ENCODE data around the gene GPR31.

The GPR31 gene

GRCh38 chr6:167127785-167128531 is 29.8 kb downstream of the GPR31 start:
- no peak for DNase-seq (ENCODE audit: low read depth)
- in situ Hi-C loops (cut with HindIII; ENCODE audit: low sequenced_read_pairs), result no loop called here
- TF ChIP-seq CTCF (IDR thresholded peaks at IDR 0.05; ENCODE audit: low read depth, low read length, missing control alignments), result no peak
- H3K4me3 ChIP-seq (ENCODE audit: low read depth, low read length), result no peak overlapping the region

GRCh38 chr6:167125855-167126349 is 31.9 kb downstream of the GPR31 start:
- H3K4me3 ChIP-seq (ENCODE audit: low read depth, low read length), result no peak overlapping the region
- TF ChIP-seq CTCF (IDR thresholded peaks at IDR 0.05; ENCODE audit: low read depth, low read length, missing control alignments), result no peak
- DNase-seq (ENCODE audit: low read depth), result no peak
- in situ Hi-C loops (cut with HindIII; ENCODE audit: low sequenced_read_pairs), result no loop called here

- no peak overlapping the region for H3K4me3 ChIP-seq (ENCODE audit: low read depth, low read length)
- TF ChIP-seq CTCF (IDR thresholded peaks at IDR 0.05; ENCODE audit: low read depth, low read length, missing control alignments), result no peak
- in situ Hi-C loops (cut with HindIII; ENCODE audit: low sequenced_read_pairs), result no loop called here
- DNase-seq (ENCODE audit: low read depth), result no peak
Measured at GRCh38 chr6:167125410-167125809, 32.4 kb downstream of the GPR31 start.

- in situ Hi-C loops (cut with HindIII; ENCODE audit: low sequenced_read_pairs), result no loop called here
- H3K4me3 ChIP-seq (ENCODE audit: low read depth, low read length), result no peak overlapping the region
- TF ChIP-seq CTCF (IDR thresholded peaks at IDR 0.05; ENCODE audit: low read depth, low read length, missing control alignments), result no peak
- DNase-seq (ENCODE audit: low read depth), result no peak
Measured at GRCh38 chr6:167124753-167125152, 33.0 kb downstream of the GPR31 start.

GRCh38 chr6:167122827-167123657 is 34.7 kb downstream of the GPR31 start, which contains the start of gene CCR6:
Gene CCR6, plus strand, starts transcription at chr6:167123096. Its CDS starts 13,039 bp downstream, at chr6:167136135.
- no peak within 1 kb of the TSS for H3K4me3 ChIP-seq (ENCODE audit: low read depth, low read length)
- no peak for DNase-seq (ENCODE audit: low read depth)
- in situ Hi-C loops (cut with HindIII; ENCODE audit: low sequenced_read_pairs), result no loop called here
- no peak for TF ChIP-seq CTCF (IDR thresholded peaks at IDR 0.05; ENCODE audit: low read depth, low read length, missing control alignments)

- no peak for TF ChIP-seq CTCF (IDR thresholded peaks at IDR 0.05; ENCODE audit: low read depth, low read length, missing control alignments)
- no peak for DNase-seq (ENCODE audit: low read depth)
- H3K4me3 ChIP-seq (ENCODE audit: low read depth, low read length), result no peak overlapping the region
- in situ Hi-C loops (cut with HindIII; ENCODE audit: low sequenced_read_pairs), result no loop called here
Measured at GRCh38 chr6:167122041-167122826, 35.5 kb downstream of the GPR31 start.
